K562 (cell line): ENCODE measurements around the gene FOSL1. TPM values are rescaled to one million over a fixed set of nuclear protein-coding genes. Genes with fewer than 3 reads are reported as not detected.

ENCODE experiments used
- ATF1 ChIP-seq, 2 experiments: fragments of 450-650 bp in 1 of 2; IDR thresholded peaks; 2 replicates each; pipeline ENCODE4 v1.6.1; 2016; ENCODE audit warnings: missing compliant biosample characterization in 1 of 2, missing genetic modification characterization in 1 of 2
- BCL6 ChIP-seq: fragments of 250-450 bp; sonication (Bioruptor Pico); IDR thresholded peaks from 2 replicates; pipeline ENCODE4 v1.4.0; 2020
- BHLHE40 ChIP-seq: IDR thresholded peaks from 2 replicates; pipeline ENCODE4 v1.6.1; 2011; ENCODE audit warnings: low read length, improper control_type of control experiment
- CTBP1 ChIP-seq: fragments of 450-650 bp; IDR thresholded peaks from 2 replicates; pipeline ENCODE4 v1.6.1; 2016; ENCODE audit warnings: borderline replicate concordance
- HOXB6 ChIP-seq: fragments of 250-450 bp; sonication (Bioruptor Pico); IDR thresholded peaks from 2 replicates; pipeline ENCODE4 v1.5.1; 2022; ENCODE audit warnings: mild to moderate bottlenecking, borderline replicate concordance
- MCM3 ChIP-seq: fragments of 450-650 bp; IDR thresholded peaks from 2 replicates; pipeline ENCODE4 v1.6.1; 2016
- NFE2L1 ChIP-seq: fragments of 450-650 bp; IDR thresholded peaks from 2 replicates; pipeline ENCODE4 v1.6.1; 2016; ENCODE audit warnings: missing genetic modification characterization, low read depth, mild to moderate bottlenecking, missing compliant biosample characterization, moderate library complexity, borderline replicate concordance
- NR1H2 ChIP-seq: sonication (generic); formaldehyde crosslinking; IDR thresholded peaks from 2 replicates; pipeline ENCODE4 v1.4.0; 2020; ENCODE audit warnings: mild to moderate bottlenecking, missing genetic modification reagents
- PHB2 ChIP-seq: fragments of 450-650 bp; IDR thresholded peaks from 2 replicates; pipeline ENCODE4 v1.6.1; 2017; ENCODE audit warnings: low read depth
- POLR2A ChIP-seq: fragments of 450-650 bp; conservative IDR thresholded peaks from 2 replicates; pipeline ENCODE4 v1.6.1; 2016
- POLR2AphosphoS5 ChIP-seq: IDR thresholded peaks from 2 replicates; pipeline ENCODE4 v1.6.1; 2011; ENCODE audit warnings: mild to moderate bottlenecking, low read depth, low read length, moderate library complexity; ENCODE audit not compliant: control insufficient read depth, insufficient read depth
- RB1 ChIP-seq: fragments of 450-650 bp; IDR thresholded peaks from 2 replicates; pipeline ENCODE4 v1.6.1; 2017; ENCODE audit warnings: low read depth, mild to moderate bottlenecking
- STAG1 ChIP-seq: sonication (generic); formaldehyde crosslinking; IDR thresholded peaks from 2 replicates; pipeline ENCODE4 v1.5.0; 2020; ENCODE audit warnings: missing genetic modification reagents, borderline replicate concordance
- SUPT5H ChIP-seq: fragments of 450-650 bp; IDR thresholded peaks from 2 replicates; pipeline ENCODE4 v1.6.1; 2016
- TAL1 ChIP-seq: fragments of 450-650 bp; IDR thresholded peaks from 2 replicates; pipeline ENCODE4 v1.6.1; 2016; ENCODE audit warnings: mild to moderate bottlenecking
- ZFPM2 ChIP-seq: fragments of 250-450 bp; sonication (Bioruptor Pico); IDR thresholded peaks from 2 replicates; pipeline ENCODE4 v1.5.1; 2022; ENCODE audit warnings: mild to moderate bottlenecking
- ZNF184 ChIP-seq: sonication (generic); formaldehyde crosslinking; IDR thresholded peaks from 2 replicates; pipeline ENCODE4 v1.5.0; 2020; ENCODE audit warnings: missing genetic modification reagents
- ZNF282 ChIP-seq: sonication (generic); formaldehyde crosslinking; IDR thresholded peaks from 2 replicates; pipeline ENCODE4 v1.8.1; 2023; ENCODE audit warnings: missing genetic modification reagents
- ZNF3 ChIP-seq: fragments of 250-450 bp; sonication (Bioruptor Pico); IDR thresholded peaks from 2 replicates; pipeline ENCODE4 v1.5.0; 2021; ENCODE audit warnings: mild to moderate bottlenecking, moderate library complexity
- ZNF436 ChIP-seq: fragments of 250-450, 450-650 bp; sonication (Bioruptor Pico); formaldehyde crosslinking; IDR thresholded peaks from 2 replicates; pipeline ENCODE4 v1.7.0; 2020; ENCODE audit warnings: mild to moderate bottlenecking
- ZNF561 ChIP-seq: fragments of 450-650 bp; formaldehyde crosslinking; conservative IDR thresholded peaks from 2 replicates; pipeline ENCODE4 v1.4.0; 2020; ENCODE audit warnings: mild to moderate bottlenecking, moderate library complexity
- ZNF668 ChIP-seq: fragments of 250-450 bp; sonication (Bioruptor Pico); IDR thresholded peaks from 2 replicates; pipeline ENCODE4 v1.8.0; 2022; ENCODE audit warnings: mild to moderate bottlenecking, inconsistent platforms
- polyA plus RNA-seq, 8 experiments: library from polyadenylated mRNA; depleted of rRNA in 4 of 8; stranded (reverse) in 5 of 8; unstranded in 3 of 8; fragments of >200 nt; fragmentation: Nextera tagmentation in 2 of 8; fragmentation: Illumina TruSeq in 1 of 8; extraction: Ambion mirVana in 2 of 8; extraction: Trizol in 1 of 8; gene quantifications; 2 replicates each; pipeline versions ENCODE4 v1.2.1 to v1.2.3, GENCODE V29; 2011 to 2014; ENCODE audit warnings: inconsistent platforms in 1 of 8, missing spikeins in 1 of 8
- total RNA-seq, 7 experiments: library from RNA; depleted of rRNA in 6 of 7; stranded (reverse); fragments of >200 nt in 6 of 7; fragmentation: Illumina TruSeq in 2 of 7; extraction: Trizol in 2 of 7; gene quantifications; 2 replicates each; pipeline versions ENCODE4 v1.2.1 to v1.2.3, GENCODE V29; 2011 to 2021; ENCODE audit warnings: low replicate concordance in 1 of 7
- TF ChIP-seq, protein P1 (sequence below): IDR thresholded peaks from 3 replicates; pipeline ENCODE4 v1.6.1; 2011; ENCODE audit warnings: borderline replicate concordance, mild to moderate bottlenecking; ENCODE audit not compliant: insufficient read length, insufficient read depth
- TF ChIP-seq, protein P2 (sequence below): sonication (generic); formaldehyde crosslinking; IDR thresholded peaks from 2 replicates; pipeline ENCODE4 v1.5.0; 2020; ENCODE audit warnings: missing genetic modification reagents

FOSL1 gene
- total and polyA plus RNA-seq, 9 of the 15 experiments (the other 6 are each of a cell fraction or from before 2014, with no cell fraction given): 3.5 to 39.6 (median 10.0) TPM

DNA sequence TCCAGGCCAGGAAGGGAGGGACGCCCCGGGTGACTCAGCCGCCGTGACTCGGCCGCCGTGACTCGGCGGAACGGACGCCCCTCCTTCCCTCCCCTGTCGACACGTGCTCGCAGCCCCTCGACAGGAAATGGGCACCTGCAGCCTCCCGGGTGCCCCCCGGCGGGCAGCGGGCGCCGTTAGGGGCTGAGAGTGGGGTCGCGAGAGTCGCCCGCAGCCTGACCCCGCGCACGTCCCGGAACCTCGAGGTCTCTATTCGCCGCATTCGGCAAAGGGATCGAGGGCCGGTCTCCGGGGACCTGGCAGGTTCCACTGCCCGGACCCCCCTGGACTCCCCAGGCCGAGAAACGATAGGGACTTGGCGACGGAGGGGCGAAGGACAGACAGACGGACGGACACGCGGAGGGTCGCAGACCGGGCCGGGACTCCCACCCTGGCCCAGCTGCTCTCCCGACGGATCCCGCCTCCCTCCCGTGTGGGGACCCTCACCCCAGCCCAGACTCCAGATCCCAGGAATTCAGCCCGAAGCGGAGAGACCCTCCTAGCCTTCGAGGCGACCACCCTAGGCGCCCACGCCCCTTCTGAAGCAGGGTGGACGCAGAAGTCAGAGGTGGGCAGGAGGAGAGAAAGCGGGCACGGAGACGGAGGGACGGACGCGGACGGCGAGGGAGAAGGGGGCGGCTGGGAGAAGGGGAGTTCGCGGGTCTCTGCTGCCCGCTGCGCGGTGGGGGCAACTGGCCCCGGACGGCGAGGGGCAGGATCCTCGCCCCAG, 648 bp downstream of the FOSL1 start (continued):
- no peak; the same call in 1 of the 2 replicates for TF ChIP-seq PHB2
- TF ChIP-seq ZNF561 (CRISPR knock-in tag): no peak
- TF ChIP-seq ZNF3 (CRISPR knock-in tag): no peak
- TF ChIP-seq, protein P1, sequence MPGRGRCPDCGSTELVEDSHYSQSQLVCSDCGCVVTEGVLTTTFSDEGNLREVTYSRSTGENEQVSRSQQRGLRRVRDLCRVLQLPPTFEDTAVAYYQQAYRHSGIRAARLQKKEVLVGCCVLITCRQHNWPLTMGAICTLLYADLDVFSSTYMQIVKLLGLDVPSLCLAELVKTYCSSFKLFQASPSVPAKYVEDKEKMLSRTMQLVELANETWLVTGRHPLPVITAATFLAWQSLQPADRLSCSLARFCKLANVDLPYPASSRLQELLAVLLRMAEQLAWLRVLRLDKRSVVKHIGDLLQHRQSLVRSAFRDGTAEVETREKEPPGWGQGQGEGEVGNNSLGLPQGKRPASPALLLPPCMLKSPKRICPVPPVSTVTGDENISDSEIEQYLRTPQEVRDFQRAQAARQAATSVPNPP: no peak
- TF ChIP-seq BHLHE40: peak; percentile 95
- TF ChIP-seq POLR2AphosphoS5: peak; percentile 35; the same call in 1 of the 2 replicates
- TF ChIP-seq SUPT5H: peak; percentile 70; the same call in 1 of the 2 replicates
- TF ChIP-seq HOXB6 (CRISPR knock-in tag): no peak
- TF ChIP-seq RB1: no peak; the same call in 1 of the 2 replicates
- no peak for TF ChIP-seq BCL6 (CRISPR knock-in tag)
- no peak for TF ChIP-seq ATF1 (CRISPR knock-in tag; IDR thresholded peaks at IDR 0.05)
- TF ChIP-seq ATF1 (tag; IDR thresholded peaks at IDR 0.05): peak; percentile 65; the same call in 1 of the 2 replicates
- no peak for TF ChIP-seq ZNF436 (CRISPR knock-in tag)
- no peak for TF ChIP-seq NFE2L1 (tag)
- TF ChIP-seq ZNF282: no peak; the same call in 1 of the 2 replicates
- TF ChIP-seq, protein P2, sequence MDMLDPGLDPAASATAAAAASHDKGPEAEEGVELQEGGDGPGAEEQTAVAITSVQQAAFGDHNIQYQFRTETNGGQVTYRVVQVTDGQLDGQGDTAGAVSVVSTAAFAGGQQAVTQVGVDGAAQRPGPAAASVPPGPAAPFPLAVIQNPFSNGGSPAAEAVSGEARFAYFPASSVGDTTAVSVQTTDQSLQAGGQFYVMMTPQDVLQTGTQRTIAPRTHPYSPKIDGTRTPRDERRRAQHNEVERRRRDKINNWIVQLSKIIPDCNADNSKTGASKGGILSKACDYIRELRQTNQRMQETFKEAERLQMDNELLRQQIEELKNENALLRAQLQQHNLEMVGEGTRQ (CRISPR knock-in tag): peak; percentile 47; the same call in 1 of the 2 replicates
- TF ChIP-seq TAL1: no peak
- no peak for TF ChIP-seq ZFPM2
- TF ChIP-seq POLR2A: peak; percentile 62
- no peak for TF ChIP-seq ZNF184 (CRISPR knock-in tag)
- TF ChIP-seq ZNF668 (CRISPR knock-in tag): no peak
- no peak for TF ChIP-seq STAG1 (CRISPR knock-in tag)
- no peak for TF ChIP-seq MCM3
- peak; percentile 78 for TF ChIP-seq CTBP1
- TF ChIP-seq NR1H2 (CRISPR knock-in tag): 0 out of 2 replicates have a peak, but pooled peaks have one; percentile 72
